ENCODE results near the gene CLCNKA.

DNA sequence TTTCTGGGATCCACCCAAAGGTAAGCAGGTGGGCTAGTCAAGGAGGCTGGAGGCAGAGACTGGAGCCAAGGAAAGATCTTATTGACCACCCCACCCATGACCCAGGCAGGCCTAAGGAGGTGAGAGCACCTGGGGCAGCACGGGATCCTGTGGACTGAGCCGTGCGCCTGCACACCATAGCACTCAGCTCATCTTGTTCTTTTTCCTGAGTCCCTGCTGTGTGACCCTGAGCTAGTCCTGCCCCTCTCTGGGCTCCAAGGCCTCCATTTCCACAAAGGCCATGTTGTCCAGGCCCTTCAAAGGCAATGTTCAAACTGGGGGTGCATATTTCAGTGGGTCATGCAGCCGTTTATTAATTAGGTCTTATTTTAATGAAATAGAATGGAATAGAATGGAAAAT, 44.4 kb downstream of the CLCNKA start:
- no peak for TF ChIP-seq SIN3A (IDR thresholded peaks at IDR 0.05; ENCODE audit: borderline replicate concordance, insufficient read depth, low read length)
- no peak for TF ChIP-seq TAF1 (IDR thresholded peaks at IDR 0.05; ENCODE audit: borderline replicate concordance, insufficient read depth, low read length)
- TF ChIP-seq POLR2AphosphoS5 (IDR thresholded peaks at IDR 0.05; ENCODE audit: low read depth, low read length), result no peak
- TF ChIP-seq REST (IDR thresholded peaks at IDR 0.05; ENCODE audit: insufficient read depth in 1 of 2, low read depth in 2 of 2, low read length in 2 of 2), result no peak
